MM.1S (cell line): ENCODE measurements around the gene NFIX.

Experiments used
- EZH2 ChIP-seq: fragments of 300-600 bp; sonication (generic); optimal IDR thresholded peaks from 2 replicates; pipeline ENCODE3; 2017; ENCODE audit warnings: low read depth, mild to moderate bottlenecking, antibody characterized with exemption, low read length, mixed read lengths
- TF ChIP-seq, protein P1 (sequence below): fragments of 300-600 bp; sonication (generic); IDR thresholded peaks from 2 replicates; pipeline ENCODE4 v1.5.1; 2016; ENCODE audit warnings: antibody characterized with exemption, low read length, mixed read lengths

GRCh38 chr19:13031917-13032623, 36.8 kb downstream of the NFIX start:
- TF ChIP-seq, protein P1, sequence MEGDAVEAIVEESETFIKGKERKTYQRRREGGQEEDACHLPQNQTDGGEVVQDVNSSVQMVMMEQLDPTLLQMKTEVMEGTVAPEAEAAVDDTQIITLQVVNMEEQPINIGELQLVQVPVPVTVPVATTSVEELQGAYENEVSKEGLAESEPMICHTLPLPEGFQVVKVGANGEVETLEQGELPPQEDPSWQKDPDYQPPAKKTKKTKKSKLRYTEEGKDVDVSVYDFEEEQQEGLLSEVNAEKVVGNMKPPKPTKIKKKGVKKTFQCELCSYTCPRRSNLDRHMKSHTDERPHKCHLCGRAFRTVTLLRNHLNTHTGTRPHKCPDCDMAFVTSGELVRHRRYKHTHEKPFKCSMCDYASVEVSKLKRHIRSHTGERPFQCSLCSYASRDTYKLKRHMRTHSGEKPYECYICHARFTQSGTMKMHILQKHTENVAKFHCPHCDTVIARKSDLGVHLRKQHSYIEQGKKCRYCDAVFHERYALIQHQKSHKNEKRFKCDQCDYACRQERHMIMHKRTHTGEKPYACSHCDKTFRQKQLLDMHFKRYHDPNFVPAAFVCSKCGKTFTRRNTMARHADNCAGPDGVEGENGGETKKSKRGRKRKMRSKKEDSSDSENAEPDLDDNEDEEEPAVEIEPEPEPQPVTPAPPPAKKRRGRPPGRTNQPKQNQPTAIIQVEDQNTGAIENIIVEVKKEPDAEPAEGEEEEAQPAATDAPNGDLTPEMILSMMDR, result no peak
- no peak for TF ChIP-seq EZH2
